Liver (tissue), 3 donors: ENCODE results near the gene TNK1.

Experiments
- GABPA ChIP-seq, 2 donors: IDR thresholded peaks in 1 of 2; conservative IDR thresholded peaks in 1 of 2; 2 replicates each; pipeline ENCODE4 v1.6.1; 2016; ENCODE audit warnings: antibody characterized with exemption in 2 of 2, mild to moderate bottlenecking in 1 of 2, moderate library complexity in 1 of 2
- TF ChIP-seq, protein P1 (sequence below): fragments of 150-350 bp; IDR thresholded peaks from 2 replicates; pipeline ENCODE4 v1.5.1; 2017; ENCODE audit warnings: improper control_type of control experiment, low read depth, low read length; ENCODE audit not compliant: missing input control
- TF ChIP-seq, protein P2 (sequence below): IDR thresholded peaks from 2 replicates; pipeline ENCODE4 v1.6.1; 2016; ENCODE audit warnings: antibody characterized with exemption
- TF ChIP-seq, protein P3 (sequence below): IDR thresholded peaks from 2 replicates; pipeline ENCODE4 v1.6.1; 2016; ENCODE audit warnings: antibody characterized with exemption, mild to moderate bottlenecking
- donor health status: healthy.
- donor health status: healthy.

- TF ChIP-seq, protein P1, sequence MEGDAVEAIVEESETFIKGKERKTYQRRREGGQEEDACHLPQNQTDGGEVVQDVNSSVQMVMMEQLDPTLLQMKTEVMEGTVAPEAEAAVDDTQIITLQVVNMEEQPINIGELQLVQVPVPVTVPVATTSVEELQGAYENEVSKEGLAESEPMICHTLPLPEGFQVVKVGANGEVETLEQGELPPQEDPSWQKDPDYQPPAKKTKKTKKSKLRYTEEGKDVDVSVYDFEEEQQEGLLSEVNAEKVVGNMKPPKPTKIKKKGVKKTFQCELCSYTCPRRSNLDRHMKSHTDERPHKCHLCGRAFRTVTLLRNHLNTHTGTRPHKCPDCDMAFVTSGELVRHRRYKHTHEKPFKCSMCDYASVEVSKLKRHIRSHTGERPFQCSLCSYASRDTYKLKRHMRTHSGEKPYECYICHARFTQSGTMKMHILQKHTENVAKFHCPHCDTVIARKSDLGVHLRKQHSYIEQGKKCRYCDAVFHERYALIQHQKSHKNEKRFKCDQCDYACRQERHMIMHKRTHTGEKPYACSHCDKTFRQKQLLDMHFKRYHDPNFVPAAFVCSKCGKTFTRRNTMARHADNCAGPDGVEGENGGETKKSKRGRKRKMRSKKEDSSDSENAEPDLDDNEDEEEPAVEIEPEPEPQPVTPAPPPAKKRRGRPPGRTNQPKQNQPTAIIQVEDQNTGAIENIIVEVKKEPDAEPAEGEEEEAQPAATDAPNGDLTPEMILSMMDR, result no peak
- TF ChIP-seq, protein P2, sequence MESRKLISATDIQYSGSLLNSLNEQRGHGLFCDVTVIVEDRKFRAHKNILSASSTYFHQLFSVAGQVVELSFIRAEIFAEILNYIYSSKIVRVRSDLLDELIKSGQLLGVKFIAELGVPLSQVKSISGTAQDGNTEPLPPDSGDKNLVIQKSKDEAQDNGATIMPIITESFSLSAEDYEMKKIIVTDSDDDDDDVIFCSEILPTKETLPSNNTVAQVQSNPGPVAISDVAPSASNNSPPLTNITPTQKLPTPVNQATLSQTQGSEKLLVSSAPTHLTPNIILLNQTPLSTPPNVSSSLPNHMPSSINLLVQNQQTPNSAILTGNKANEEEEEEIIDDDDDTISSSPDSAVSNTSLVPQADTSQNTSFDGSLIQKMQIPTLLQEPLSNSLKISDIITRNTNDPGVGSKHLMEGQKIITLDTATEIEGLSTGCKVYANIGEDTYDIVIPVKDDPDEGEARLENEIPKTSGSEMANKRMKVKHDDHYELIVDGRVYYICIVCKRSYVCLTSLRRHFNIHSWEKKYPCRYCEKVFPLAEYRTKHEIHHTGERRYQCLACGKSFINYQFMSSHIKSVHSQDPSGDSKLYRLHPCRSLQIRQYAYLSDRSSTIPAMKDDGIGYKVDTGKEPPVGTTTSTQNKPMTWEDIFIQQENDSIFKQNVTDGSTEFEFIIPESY, result no peak
- TF ChIP-seq GABPA (IDR thresholded peaks at IDR 0.05 in 1 of 2, conservative IDR thresholded peaks at IDR 0.05 in 1 of 2), result no peak
- TF ChIP-seq, protein P3, sequence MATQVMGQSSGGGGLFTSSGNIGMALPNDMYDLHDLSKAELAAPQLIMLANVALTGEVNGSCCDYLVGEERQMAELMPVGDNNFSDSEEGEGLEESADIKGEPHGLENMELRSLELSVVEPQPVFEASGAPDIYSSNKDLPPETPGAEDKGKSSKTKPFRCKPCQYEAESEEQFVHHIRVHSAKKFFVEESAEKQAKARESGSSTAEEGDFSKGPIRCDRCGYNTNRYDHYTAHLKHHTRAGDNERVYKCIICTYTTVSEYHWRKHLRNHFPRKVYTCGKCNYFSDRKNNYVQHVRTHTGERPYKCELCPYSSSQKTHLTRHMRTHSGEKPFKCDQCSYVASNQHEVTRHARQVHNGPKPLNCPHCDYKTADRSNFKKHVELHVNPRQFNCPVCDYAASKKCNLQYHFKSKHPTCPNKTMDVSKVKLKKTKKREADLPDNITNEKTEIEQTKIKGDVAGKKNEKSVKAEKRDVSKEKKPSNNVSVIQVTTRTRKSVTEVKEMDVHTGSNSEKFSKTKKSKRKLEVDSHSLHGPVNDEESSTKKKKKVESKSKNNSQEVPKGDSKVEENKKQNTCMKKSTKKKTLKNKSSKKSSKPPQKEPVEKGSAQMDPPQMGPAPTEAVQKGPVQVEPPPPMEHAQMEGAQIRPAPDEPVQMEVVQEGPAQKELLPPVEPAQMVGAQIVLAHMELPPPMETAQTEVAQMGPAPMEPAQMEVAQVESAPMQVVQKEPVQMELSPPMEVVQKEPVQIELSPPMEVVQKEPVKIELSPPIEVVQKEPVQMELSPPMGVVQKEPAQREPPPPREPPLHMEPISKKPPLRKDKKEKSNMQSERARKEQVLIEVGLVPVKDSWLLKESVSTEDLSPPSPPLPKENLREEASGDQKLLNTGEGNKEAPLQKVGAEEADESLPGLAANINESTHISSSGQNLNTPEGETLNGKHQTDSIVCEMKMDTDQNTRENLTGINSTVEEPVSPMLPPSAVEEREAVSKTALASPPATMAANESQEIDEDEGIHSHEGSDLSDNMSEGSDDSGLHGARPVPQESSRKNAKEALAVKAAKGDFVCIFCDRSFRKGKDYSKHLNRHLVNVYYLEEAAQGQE, result no peak
These were observed 6.5 kb upstream of the TNK1 start for GRCh38 chr17:7374353-7374752.
